PC-3 (cell line): Measurements from ENCODE around the gene PPP1CC. TPM values are rescaled to one million over a fixed set of nuclear protein-coding genes. Genes with fewer than 3 reads are reported as not detected.
"Not testable (repeated sequence)": the region's sequence is repeated elsewhere in the genome, so short reads cannot be mapped to it uniquely, and the experiment has no call there.

Experiments
- ATAC-seq: fragments of 200-7000 bp; cut with Tn5 transposase; 2 replicates; pipeline ENCODE4 v1.9.1; 2020; ENCODE audit warnings: mild to moderate bottlenecking, moderate library complexity
- BruUV-seq: library from RNA; stranded (reverse); fragments of 400-500 nt; replicated peaks from 2 replicates; lab custom pipeline; 2021; lab: Mats Ljungman, UMichigan
- CTCF ChIA-PET: fragments of 300-600 bp; sonication (Branson Sonifier 250); formaldehyde crosslinking; loops from one replicate; lab custom pipeline; 2022; ENCODE audit warnings: antibody characterized with exemption; lab: Charles Lee
- POLR2A ChIA-PET: fragments of 300-600 bp; sonication (Branson Sonifier 250); formaldehyde crosslinking; loops from one replicate; lab custom pipeline; 2022; ENCODE audit warnings: antibody characterized with exemption; ENCODE audit not compliant: unreplicated experiment; lab: Charles Lee
- DNase-seq: peaks from one replicate; pipeline ENCODE4 v3.0.0-alpha.2; 2015
- H2AFZ ChIP-seq: fragments of 300-600 bp; sonication (generic); 2 replicates; pipeline ENCODE4 v1.6.0; 2016; ENCODE audit warnings: antibody characterized with exemption, low read length
- H3F3A ChIP-seq: fragments of 300-600 bp; sonication (generic); one replicate; pipeline ENCODE4 v1.6.0; 2017; ENCODE audit warnings: antibody characterized with exemption, low read length, control low read depth, mild to moderate bottlenecking; ENCODE audit not compliant: unreplicated experiment
- H3K27ac ChIP-seq: fragments of 300-600 bp; sonication (generic); 2 replicates; pipeline ENCODE4 v1.5.1; 2016; ENCODE audit warnings: mild to moderate bottlenecking, low read length
- H3K27me3 ChIP-seq: fragments of 300-600 bp; sonication (generic); 2 replicates; pipeline ENCODE4 v1.6.1; 2016; ENCODE audit warnings: low read length, mixed read lengths
- H3K36me3 ChIP-seq: fragments of 300-600 bp; sonication (generic); 2 replicates; pipeline ENCODE4 v1.6.1; 2016; ENCODE audit warnings: low read depth, mixed run types, low read length, mixed read lengths
- H3K4me1 ChIP-seq: fragments of 300-600 bp; sonication (generic); 2 replicates; pipeline ENCODE4 v1.5.1; 2016; ENCODE audit warnings: low read length; ENCODE audit not compliant: insufficient read depth
- H3K4me2 ChIP-seq: fragments of 300-600 bp; sonication (generic); 2 replicates; pipeline ENCODE4 v1.6.0; 2016; ENCODE audit warnings: low read length
- H3K4me3 ChIP-seq: fragments of 300-600 bp; sonication (generic); 2 replicates; pipeline ENCODE4 v1.5.1; 2016; ENCODE audit warnings: mild to moderate bottlenecking, low read length, mixed read lengths
- H3K79me2 ChIP-seq: fragments of 300-600 bp; sonication (generic); 2 replicates; pipeline ENCODE4 v1.6.1; 2017; ENCODE audit warnings: low read length, mixed read lengths
- H3K9ac ChIP-seq: fragments of 300-600 bp; sonication (generic); 2 replicates; pipeline ENCODE4 v1.6.0; 2016; ENCODE audit warnings: mild to moderate bottlenecking, low read length
- H3K9me2 ChIP-seq: fragments of 300-600 bp; sonication (generic); replicated peaks from 2 replicates; pipeline ENCODE4 v1.6.1; 2016; ENCODE audit warnings: mixed run types, low read length, mixed read lengths
- H3K9me3 ChIP-seq: fragments of 300-600 bp; sonication (generic); 2 replicates; pipeline ENCODE4 v1.6.1; 2016; ENCODE audit warnings: low read length, mixed read lengths
- H4K20me1 ChIP-seq: fragments of 300-600 bp; sonication (generic); 2 replicates; pipeline ENCODE4 v1.6.1; 2016; ENCODE audit warnings: low read length, mixed read lengths
- EZH2 ChIP-seq: fragments of 300-600 bp; sonication (generic); IDR thresholded peaks from one replicate; pipeline ENCODE4 v1.6.1; 2017; ENCODE audit warnings: antibody characterized with exemption, mild to moderate bottlenecking, low read length; ENCODE audit not compliant: unreplicated experiment
- EZH2phosphoT487 ChIP-seq: fragments of 300-600 bp; sonication (generic); IDR thresholded peaks from 2 replicates; pipeline ENCODE4 v1.6.1; 2018; ENCODE audit warnings: mild to moderate bottlenecking, antibody characterized with exemption, low read length, borderline replicate concordance
- intact Hi-C: fragments of 100-400 bp; cut with micrococcal nuclease; formaldehyde crosslinking; loops from 2 replicates; pipeline ENCODE4 v1.9.0; 2023
- total RNA-seq: library from RNA; depleted of rRNA; stranded (reverse); fragments of >200 nt; gene quantifications from 2 replicates; pipeline ENCODE4 v1.2.3, GENCODE V29; 2014
- TF ChIP-seq, protein P1 (sequence below): fragments of 300-600 bp; sonication (generic); conservative IDR thresholded peaks from 2 replicates; pipeline ENCODE4 v1.5.1; 2017; ENCODE audit warnings: antibody characterized with exemption, low read depth, mild to moderate bottlenecking, low read length

Gene PPP1CC
- total RNA-seq, 1 experiment from 2014 or later, result 204 TPM

DNA sequence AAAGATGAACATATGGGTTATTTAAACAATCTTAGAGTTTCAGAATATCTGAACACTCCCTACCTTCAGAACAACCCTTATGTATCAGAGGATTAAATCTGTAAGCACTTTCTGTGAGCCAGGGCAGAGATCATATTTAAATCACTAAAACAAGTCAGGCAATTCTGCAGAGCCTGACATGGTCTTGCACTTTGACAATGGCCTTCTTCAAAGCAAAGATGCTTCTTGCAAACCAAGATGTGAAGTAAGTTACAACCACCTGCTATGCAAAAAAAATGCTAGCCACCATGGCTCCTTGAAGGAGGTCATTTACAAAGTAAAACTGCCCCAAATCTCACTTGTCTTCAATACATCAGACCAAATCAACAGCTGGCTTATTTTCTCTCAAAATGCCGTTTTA lies 3.2 kb downstream of the PPP1CC start:
- no peak overlapping the region for H2AFZ ChIP-seq
- no TSS peak for BruUV-seq
- H3K79me2 ChIP-seq, result peaks cover 88% of the 10 kb centered on the region
- DNase-seq (no peak), ATAC-seq (no peak)
- H3K4me2 ChIP-seq, result peak overlapping the region; percentile 92
- H3K9ac ChIP-seq, result no peak overlapping the region
- peaks cover 47% of the 10 kb centered on the region for H3K4me1 ChIP-seq
- H3K9me2 ChIP-seq, result no peaks in the 10 kb centered on the region
- ChIA-PET POLR2A (interaction anchor here (0.6 kb wide), 1 partner anchor 34 kb away, joined by 5 read pairs; no protein-coding TSS in a partner anchor), CTCF (interaction anchor here (0.7 kb wide), 1 partner anchor 178 kb away, joined by 4 read pairs; no protein-coding TSS in a partner anchor)
- no peaks in the 10 kb centered on the region for H3K27me3 ChIP-seq
- H3F3A ChIP-seq, result no peaks in the 10 kb centered on the region
- H3K9me3 ChIP-seq, result no peaks in the 10 kb centered on the region
- no peak overlapping the region for H3K27ac ChIP-seq
- no peak for TF ChIP-seq EZH2phosphoT487
- peak overlapping the region; percentile 87 for H3K4me3 ChIP-seq
- peaks cover 74% of the 10 kb centered on the region for H4K20me1 ChIP-seq
- H3K36me3 ChIP-seq, result peaks cover 21% of the 10 kb centered on the region
- intact Hi-C loops, result no loop called here

DNA sequence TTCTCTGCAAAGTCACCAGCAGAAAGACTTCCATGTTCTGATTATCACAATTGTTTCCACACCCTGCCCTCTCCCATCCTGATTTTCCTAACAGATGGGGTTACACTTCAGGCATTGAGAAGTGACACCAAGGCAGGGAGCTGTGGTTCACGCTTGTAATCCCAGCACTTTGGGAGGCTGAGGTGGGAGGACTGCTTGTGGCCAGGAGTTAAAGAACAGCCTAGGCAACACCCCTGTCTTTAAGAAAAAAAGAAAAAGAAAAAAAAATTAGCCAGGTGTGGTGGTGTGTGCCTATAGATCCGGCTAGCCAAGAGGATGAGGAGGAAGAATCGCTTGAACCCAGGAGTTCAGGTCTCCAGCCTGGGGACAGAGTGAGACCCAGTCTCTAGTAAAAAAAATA lies 5.2 kb downstream of the PPP1CC start:
- H3K9me2 ChIP-seq, result no peaks in the 10 kb centered on the region
- peaks cover 37% of the 10 kb centered on the region for H3K36me3 ChIP-seq
- no peak overlapping the region for H3K9ac ChIP-seq
- no peak overlapping the region for H3K4me3 ChIP-seq
- POLR2A ChIA-PET, result no interaction called here
- H3K4me2 ChIP-seq, result peak overlapping the region; percentile 92; the same call in 1 of the 2 replicates
- CTCF ChIA-PET, result no interaction called here
- intact Hi-C loops, result no loop called here
- no peaks in the 10 kb centered on the region for H3F3A ChIP-seq
- no peaks in the 10 kb centered on the region for H3K9me3 ChIP-seq
- H3K79me2 ChIP-seq, result peaks cover 100% of the 10 kb centered on the region
- TF ChIP-seq EZH2 (no peak), EZH2phosphoT487 (no peak)
- TF ChIP-seq, protein P1, sequence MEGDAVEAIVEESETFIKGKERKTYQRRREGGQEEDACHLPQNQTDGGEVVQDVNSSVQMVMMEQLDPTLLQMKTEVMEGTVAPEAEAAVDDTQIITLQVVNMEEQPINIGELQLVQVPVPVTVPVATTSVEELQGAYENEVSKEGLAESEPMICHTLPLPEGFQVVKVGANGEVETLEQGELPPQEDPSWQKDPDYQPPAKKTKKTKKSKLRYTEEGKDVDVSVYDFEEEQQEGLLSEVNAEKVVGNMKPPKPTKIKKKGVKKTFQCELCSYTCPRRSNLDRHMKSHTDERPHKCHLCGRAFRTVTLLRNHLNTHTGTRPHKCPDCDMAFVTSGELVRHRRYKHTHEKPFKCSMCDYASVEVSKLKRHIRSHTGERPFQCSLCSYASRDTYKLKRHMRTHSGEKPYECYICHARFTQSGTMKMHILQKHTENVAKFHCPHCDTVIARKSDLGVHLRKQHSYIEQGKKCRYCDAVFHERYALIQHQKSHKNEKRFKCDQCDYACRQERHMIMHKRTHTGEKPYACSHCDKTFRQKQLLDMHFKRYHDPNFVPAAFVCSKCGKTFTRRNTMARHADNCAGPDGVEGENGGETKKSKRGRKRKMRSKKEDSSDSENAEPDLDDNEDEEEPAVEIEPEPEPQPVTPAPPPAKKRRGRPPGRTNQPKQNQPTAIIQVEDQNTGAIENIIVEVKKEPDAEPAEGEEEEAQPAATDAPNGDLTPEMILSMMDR, result no peak
- H2AFZ ChIP-seq, result no peak overlapping the region
- ATAC-seq (no peak), DNase-seq (no peak)
- no peaks in the 10 kb centered on the region for H3K27me3 ChIP-seq
- H4K20me1 ChIP-seq, result peaks cover 94% of the 10 kb centered on the region
- BruUV-seq, result no TSS peak
- H3K4me1 ChIP-seq, result peaks cover 38% of the 10 kb centered on the region
- no peak overlapping the region for H3K27ac ChIP-seq

DNA sequence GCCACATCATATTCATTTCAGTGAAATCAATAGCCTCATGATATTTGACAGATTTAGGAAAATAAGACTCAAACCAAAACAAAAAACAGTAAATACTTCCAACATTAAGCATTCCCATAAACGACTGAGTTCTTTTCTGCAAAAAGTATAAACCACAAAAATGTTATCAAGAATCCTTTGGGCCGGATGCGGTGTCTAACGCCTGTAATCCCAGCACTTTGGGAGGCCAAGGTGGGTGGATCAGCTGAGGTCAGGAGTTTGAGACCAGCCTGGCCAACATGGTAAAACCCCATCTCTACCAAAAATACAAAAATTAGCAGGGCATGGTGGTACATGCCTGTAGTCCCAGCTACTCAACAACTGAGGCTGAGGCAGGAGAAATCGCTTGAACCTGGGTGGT lies 5.7 kb downstream of the PPP1CC start:
- CTCF ChIA-PET, H3K9me2 ChIP-seq, H3K27me3 ChIP-seq, DNase-seq, H3F3A ChIP-seq, intact Hi-C loops, H3K4me3 ChIP-seq, POLR2A ChIA-PET, H3K27ac ChIP-seq, H3K9me3 ChIP-seq, H3K9ac ChIP-seq, BruUV-seq, H2AFZ ChIP-seq, ATAC-seq, H3K4me2 ChIP-seq: not testable (repeated sequence)
- peaks cover 96% of the 10 kb centered on the region for H4K20me1 ChIP-seq
- H3K79me2 ChIP-seq, result peaks cover 100% of the 10 kb centered on the region
- H3K36me3 ChIP-seq, result peaks cover 39% of the 10 kb centered on the region
- peaks cover 38% of the 10 kb centered on the region for H3K4me1 ChIP-seq
